NCI-H2196 treated with DMSO at 0.1 percent for 48 hours (cell line): ENCODE measurements around the gene MRPL54.

Experiments
- DNase-seq: peaks from one replicate; lab custom pipeline; 2025; ENCODE audit not compliant: unreplicated experiment; lab: John Stamatoyannopoulos, UW

MRPL54 gene

DNA sequence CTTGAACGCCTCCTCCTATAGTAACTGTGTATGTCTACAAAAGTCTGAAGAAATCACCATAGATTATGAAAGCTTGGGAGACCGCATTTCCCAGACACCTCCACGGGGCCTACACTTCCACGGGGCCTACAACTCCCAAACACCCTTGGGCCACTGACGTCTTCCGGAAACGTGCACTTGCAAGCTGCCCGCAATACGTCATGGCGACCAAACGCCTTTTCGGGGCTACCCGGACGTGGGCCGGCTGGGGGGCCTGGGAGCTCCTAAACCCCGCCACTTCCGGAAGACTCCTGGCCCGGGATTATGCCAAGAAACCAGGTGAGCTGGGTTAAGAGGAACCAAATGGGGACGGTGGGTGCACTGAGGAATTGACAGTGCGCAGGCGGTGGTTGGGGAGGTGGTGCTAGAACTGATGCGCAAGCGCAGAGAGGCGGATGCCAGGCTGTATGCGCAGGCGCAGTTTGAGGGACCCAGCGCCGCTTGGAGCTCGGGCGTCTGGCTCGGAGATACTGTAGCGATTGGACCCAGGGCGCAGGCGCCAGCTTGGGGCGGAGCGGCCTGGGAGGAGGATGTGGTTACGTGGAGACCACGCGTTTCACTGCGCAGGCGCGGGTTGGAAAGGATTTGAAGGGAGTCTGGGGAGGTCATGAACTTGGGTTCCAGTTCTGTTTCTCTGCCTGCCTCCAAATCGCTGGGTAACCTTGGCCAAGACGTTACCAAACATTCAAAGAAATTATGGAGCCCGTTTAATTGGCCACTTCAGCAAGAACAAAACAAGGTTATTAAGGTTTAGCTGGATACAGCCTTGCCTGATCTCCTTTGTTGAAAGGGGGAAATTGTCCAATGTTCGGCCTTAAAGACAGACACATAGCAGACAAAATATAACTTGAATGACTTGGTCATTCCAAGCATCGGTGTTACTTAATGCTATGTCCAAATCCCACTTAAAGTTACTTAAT, at the start of gene MRPL54:
Gene MRPL54, plus strand, starts transcription at position 182 of the 959 bp plus-strand sequence. Its CDS starts 19 bp downstream, at position 201.
- DNase-seq = peak; percentile 98

DNA sequence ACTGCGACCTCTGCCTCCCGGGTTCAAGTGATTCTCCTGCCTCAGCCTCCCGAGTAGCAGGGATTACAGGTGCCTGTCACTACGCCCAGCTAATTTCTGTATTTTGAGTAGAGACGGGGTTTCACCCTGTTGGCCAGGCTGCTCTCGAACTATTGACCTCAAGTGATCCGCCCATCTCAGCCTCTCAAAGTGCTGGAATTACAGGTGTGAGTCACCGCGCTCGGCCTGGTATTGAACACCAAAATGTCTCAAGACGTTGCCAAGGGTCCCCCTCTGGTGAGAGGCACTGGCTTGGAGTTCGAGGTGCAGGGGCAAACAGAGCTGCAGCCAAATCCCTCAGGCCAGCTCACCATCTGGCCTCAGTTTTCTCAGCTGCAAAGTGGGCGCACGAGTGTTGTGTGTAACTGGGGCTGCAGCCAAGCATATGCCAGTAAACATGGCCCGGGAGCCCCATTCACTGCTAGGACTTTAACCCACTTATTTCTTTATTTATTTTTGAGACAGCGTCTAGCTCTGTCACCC, 46.3 kb upstream of the MRPL54 start:
- DNase-seq = no peak

DNA sequence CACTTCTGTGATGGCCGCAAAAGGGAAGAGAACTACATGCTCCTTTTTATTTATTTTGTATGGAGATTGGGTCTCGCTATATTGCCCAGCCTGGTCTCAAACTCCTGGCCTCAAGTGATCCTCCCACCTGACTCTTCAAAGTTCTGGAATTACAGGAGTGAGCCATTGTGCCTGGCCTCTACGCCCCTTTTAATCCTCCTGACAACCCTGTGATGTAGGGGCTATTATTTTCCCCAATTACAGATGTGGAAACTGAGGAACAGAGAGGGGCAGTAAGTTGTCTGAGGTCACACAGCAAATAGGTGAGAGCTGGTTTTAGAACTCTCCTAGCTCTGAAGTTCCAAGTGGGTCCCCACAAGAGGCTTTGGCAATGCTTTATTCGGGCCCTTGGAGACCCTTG, 42.6 kb upstream of the MRPL54 start:
- no peak for DNase-seq

DNA sequence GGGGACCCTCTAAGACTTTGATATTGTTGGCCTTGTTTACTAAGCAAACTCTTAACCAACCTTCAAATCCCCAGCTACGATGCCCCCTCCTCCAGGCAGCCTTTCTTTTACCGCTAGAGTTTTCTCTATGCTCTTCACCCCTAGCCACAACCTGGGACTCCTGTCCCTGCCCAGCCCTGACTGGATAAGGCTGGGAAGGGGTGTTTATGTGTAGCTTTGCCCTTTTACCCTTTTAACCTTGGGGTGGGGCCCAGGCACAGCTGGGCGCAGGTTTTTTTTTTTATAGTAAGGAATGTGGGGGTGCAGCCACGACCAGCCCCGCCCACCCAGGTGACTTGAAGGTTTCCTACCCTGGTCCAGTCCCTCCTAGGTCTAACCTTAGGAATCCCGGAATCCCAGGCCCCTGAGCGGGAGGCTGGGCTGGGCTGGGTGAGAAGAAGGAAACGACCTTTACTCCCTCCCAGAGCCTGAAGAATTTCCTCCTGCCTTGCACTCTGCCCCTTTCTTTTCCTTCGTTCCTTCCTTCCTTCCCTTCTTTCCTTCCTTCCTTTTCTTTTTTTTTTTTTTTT, 42.0 kb upstream of the MRPL54 start:
- DNase-seq = no peak

DNA sequence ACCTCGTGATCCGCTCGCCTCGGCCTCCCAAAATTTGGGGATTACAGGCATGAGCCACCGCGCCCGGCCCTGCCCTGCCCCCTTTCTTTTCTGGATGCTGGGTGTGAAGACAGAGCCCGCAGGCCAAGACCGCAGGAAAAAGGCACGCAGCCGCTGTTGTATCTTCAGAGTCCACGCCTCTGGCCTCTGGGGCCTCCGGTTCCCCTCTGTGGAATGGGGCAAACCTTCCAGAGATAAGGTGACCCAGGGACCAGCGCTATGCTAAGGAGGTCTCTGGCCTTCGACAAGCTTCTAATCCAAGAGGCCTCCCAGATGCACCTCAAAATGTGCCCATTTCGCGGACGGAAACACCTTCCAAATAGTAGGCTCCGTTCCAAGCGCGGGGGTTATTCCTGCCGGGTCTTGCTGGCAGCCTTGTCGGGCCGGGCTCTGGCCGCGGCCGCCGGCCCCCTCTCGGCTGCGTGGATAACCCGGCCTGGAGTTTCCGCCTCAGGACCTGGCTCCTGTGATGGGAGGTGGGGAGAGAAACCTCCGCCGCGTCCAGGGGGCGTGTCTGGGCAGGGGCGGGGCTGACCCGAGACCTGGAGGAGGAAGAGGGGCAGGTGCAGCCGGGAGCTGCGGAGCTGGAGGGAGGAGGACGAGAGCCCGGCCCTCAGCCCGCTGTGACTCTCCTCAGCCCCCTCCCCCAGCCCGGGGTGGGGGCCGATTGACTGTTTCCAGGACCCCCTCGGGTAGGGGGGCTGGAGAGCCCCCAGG, 41.2 kb upstream of the MRPL54 start:
- DNase-seq = peak; percentile 92

DNA sequence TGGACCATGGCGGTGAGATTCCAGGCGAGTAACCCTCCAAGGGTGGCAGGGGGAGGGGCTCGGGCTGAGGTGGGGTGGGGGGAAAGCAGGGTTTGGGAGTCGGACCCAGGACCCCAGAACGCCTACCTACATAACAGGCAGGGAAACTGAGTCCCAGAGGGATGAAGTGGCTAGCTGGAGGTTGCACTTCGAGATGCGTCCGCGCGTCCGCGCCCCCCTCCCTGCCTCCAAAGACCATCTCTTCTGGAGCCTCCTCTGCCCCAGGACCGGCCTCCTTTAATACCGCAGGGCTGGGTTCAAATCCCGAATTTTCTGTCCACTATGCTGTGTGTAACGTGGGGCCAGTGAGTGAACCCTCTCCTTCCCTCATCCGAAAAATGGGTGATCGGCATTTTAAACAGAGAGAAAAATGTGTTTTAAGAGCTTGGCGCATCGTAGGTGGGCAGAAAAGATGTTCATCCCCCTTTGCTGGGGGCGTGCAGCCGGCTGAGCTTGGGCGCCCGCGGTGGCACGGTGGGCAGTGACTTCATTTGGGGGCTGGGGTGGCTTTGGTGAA, 40.5 kb upstream of the MRPL54 start:
- no peak for DNase-seq

DNA sequence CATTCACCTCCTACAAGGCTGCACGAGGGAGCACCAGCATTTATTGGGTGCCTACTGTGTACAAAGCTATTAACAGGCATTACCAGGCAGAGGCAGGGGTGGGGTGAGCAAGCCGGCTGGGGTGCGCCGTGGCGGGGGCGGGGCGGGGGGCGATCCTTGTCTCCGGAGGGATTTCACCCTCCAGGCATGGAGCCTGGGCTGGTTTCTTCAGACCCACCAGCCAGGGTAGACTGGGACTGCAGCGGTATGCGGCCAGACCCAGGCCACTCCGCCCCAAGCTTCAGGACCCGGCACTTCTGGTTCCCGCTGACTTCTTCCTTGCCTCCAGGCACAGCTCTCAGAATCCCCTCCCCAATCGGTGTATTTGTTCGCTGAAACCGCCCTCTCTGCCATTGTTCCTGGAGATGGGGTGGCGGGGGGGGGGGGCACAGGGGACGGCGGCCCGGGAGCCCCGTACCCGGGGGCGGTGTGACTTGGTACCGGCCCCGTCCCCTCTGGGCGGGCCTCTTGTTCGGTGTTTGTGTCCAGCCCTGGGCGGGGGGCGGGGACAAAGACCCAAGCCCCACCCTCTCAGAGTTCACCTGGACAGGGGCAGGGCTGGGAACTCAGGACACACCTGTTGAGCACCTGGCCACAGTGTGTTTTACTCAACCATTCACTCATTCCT, 39.9 kb upstream of the MRPL54 start:
- peak; percentile 30 for DNase-seq

DNA sequence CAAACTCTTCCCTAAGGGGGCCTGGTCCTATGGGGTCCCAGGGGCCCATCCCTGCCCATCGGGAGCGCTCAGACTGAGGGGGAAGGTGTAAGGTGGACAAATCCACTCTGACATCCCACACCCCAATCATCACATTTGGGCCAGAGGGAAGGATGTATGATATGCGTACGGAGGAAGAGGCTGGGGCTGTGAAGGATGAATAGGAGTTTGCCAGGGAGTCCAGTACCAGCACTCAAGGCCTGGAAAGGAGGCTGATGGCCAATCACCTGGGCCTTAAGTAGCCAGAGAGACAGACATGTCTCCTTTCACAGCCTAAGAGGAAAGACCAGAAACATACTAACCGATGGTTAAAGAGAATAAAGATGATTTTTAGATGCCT, 39.4 kb upstream of the MRPL54 start:
- DNase-seq = no peak

DNA sequence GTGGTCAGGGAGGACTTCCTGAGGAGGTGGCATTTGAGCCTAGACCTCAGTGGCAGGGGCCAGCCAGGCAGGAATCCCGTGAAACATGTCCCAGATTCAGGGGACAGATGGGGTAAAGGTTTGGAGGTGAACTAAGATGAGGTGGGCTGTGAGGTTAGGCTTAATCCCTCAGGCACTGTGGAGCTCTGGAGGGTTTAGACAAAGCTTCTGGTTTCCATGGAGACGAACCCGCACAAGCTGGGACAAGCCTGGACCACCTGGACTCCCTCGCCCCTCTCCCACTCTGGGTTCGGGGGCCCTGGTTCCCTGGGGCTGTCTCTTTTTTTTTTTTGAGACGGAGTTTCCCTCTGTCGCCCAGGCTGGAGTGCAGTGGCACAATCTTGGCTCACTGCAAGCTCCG, 38.6 kb upstream of the MRPL54 start:
- no peak for DNase-seq

DNA sequence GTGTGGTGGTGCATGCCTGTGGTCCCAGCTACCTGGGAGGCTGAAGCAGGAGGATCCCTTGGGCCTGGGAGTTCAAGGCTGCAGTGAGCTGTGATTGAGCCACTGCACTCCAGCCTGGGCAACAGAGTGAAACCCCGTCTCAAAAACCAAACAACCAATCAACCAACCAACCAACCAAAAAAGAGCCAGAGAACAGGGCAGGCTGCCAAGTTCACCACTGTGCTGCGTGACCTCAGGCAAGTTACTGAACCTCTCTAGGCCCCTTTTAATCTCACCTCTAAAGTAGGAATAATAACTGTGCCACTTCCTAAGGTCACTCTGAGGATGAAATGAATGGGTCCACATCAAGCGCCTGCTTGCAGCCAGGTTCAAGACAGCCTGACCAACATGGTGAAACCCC, 37.4 kb upstream of the MRPL54 start:
- DNase-seq = no peak

DNA sequence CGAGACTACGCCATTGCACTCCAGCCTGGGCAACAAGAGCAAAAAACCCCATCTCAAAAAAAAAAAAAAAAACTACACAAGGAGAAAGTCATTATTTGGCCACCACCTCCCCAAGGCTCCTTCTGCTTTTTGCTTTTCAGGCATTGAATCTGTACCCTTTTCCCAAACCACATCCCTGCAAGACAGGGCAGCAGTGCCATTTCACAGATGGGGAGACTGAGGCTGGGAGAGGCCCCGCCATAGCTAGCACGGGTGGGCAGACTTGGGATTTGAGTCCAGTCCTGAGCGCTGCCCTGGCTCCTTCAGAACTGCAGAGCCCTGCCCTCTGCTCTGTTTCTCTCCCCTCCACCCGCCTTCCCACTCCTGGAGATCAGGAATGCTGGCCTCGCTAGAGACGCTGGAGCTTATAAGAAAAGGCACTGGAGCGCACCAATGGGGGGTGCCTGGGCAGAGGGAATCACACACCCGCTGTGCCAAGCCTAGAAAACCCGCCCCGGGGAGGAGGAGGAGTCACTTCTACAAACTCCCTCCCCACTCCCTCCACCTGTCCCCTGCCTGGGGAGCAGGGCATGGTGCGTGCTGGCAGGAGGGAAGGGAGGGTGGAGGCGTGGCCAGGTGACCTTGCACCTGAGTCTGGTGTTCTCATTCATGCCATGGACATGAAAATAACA, 36.7 kb upstream of the MRPL54 start:
- DNase-seq = peak; percentile 91

DNA sequence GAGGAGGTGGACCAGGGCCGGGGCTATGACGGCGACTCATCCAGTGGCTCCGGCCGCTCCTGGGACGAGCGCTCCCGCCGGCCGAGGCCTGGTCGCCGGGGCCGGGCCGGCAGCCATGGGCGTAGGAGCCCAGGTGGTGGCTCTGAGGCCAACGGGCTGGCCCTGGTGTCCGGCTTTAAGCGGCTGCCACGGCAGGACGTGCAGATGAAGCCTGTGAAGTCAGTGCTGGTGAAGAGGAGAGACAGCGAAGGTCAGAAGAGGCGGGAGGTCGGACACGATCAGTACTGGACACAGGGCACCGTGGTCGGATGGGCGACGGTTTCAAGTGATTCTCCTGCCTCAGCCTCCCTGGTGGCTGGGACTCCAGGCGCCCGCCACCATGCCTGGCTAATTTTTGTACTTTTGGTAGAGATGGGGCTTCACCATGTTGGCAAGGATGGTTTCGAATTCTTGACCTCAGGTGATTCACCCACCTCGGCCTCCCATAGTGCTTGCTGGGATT, 32.0 kb upstream of the MRPL54 start:
- no peak for DNase-seq

DNA sequence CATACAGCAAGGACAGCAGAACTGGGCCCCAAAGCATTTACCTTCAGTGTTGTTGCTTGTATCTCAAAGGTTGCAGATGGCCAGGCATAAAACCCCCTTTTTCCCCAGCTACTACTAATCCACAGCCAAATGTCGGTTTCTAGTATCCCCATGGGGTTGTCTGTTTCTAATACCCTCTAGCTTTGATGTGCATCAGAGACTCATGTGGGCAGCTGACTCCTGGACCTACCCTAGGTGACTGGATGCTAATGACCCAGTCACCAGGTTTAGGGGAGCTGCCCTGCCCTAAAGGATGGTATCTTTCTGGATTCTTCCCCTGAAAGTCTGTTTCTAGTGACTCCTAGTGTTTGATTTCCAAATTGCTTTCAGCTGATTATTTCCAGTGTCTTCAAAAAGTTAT, 30.4 kb upstream of the MRPL54 start:
- no peak for DNase-seq

DNA sequence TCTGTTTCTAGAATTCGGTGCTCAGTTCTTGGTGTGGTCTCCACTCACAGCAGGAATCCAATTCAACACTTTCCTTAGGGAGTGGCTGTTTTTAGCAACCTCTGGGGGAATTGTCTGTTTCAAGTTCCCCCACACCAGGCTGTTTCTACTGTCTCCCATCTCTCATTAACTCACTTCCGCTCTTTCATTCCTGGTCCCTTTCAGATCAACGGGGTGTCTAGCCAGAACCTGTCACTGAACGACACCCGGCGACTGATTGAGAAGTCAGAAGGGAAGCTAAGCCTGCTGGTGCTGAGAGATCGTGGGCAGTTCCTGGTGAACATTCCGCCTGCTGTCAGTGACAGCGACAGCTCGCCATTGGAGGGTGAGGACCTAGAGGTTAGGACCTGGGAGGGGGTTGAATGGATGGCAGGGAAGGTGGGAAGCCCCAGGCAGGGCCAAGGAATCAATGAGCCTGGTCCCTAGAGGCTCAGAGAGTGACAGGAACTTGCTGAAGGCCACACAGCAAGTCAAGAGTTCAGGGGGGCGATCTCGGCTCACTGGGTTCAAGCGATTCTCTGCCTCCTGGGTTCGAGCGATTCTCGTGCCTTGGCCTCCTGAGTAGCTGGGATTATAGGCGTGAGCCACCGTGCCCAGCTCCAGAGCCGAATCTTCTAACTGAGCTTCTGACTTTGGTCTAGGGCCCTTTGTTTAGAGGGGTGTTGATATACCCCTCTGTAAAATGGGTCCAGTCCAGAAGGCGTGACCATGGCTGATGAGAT, 28.8 kb upstream of the MRPL54 start:
- DNase-seq = no peak

DNA sequence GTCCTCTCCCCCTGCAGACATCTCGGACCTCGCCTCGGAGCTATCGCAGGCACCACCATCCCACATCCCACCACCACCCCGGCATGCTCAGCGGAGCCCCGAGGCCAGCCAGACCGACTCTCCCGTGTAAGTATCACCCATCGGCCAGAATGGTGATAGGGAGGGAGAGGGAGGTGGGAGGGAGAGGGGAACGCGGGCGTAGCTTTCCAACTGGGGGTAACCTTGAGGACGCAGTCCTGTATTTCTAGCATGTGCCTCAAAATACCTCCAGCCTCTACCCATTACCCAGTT, 28.2 kb upstream of the MRPL54 start:
- DNase-seq = no peak

DNA sequence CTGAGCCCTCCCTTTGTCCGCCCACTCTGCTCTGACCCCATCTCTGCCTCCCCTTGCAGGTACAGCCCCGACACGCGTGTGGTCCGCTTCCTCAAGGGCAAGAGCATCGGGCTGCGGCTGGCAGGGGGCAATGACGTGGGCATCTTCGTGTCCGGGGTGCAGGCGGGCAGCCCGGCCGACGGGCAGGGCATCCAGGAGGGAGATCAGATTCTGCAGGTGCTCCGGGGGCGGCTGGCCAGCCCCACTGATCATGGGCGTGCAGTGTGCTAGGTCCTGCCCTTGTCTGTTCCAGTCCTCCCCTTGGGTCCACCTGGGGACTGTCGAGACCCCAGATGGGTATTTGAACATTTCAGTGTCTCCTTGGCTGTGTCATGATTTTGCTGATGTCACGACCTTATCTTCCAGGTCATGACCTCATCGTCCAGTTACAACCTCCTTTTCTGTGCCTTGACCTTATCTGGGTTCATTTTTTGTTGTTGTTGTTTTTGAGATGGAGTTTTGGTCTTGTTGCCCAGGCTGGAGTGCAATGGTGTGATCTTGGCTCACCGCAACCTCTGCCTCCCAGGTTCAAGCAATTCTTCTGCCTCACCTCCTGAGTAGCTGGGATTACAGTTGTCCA, 26.3 kb upstream of the MRPL54 start:
- no peak for DNase-seq

DNA sequence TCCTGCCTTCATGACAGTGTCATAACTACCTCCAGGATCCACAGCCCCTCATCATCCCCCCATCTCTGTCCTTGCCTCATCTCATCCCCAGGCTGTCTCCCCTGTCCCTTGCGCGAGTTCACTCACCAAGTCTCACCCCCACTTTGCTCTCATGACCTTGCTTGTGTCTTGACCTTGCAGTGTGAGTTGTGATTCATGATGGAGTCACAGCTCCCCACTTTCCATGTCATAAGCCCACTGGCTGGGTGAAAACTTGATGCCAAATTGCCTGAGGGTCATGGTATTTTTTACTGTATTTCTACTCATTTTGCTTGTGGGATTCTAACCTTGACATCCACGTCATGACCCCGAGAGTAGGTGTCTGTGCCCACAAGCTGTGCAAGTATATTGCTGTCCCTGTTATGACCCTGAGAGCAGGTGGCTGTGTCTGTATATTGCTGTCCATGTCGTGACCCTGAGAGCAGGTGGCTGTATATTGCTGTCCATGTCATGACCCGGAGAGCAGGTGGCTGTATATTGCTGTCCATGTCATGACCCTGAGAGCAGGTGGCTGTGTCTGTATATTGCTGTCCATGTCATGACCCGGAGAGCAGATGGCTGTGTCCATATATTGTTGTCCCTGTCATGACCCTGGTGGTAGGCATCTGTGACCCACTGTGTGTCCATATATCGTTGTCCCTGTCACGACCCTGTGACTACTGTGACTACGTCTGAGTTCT, 24.8 kb upstream of the MRPL54 start:
- DNase-seq = no peak

DNA sequence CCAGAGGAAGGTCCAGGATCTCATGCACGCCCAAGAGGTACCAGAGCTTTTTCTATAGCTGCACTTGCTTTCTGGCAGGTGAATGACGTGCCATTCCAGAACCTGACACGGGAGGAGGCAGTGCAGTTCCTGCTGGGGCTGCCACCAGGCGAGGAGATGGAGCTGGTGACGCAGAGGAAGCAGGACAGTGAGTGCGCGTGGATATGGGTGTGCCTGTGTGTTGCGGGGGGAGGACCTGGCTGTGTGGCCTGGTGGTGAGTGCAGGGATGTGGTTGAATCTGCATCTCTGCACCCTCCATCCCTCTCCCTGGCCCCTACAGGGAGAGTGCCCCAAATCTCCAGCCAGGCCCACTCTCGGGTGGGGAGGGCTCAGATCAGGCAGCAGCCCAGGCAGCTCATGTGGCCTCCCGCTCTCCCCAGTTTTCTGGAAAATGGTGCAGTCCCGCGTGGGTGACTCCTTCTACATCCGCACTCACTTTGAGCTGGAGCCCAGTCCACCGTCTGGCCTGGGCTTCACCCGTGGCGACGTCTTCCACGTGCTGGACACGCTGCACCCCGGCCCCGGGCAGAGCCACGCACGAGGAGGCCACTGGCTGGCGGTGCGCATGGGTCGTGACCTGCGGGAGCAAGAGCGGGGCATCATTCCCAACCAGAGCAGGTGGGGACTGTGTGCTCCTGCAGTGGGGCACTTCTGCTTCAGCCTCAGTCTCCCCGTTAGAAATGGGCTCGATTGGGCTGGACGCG, 23.8 kb upstream of the MRPL54 start:
- DNase-seq = no peak
